Effector memory CD4-positive, alpha-beta T cell (primary cell): Measurements from ENCODE around the gene D2HGDH.
A peak's percentile ranks its signal among the peaks of the same experiment; 100 is the strongest.
"Not testable (repeated sequence)": the region's sequence is repeated elsewhere in the genome, so short reads cannot be mapped to it uniquely, and the experiment has no call there.

Experiments used
- DNase-seq, 3 donors: peaks; one replicate each; pipeline ENCODE4 v3.0.0-alpha.2; 2020
- H3K27ac ChIP-seq: 2 replicates; pipeline ENCODE4 v1.7.0; 2013; ENCODE audit warnings: mild to moderate bottlenecking, low read length, moderate library complexity; ENCODE audit not compliant: insufficient read depth, poor library complexity, severe bottlenecking
- H3K27me3 ChIP-seq: replicated peaks from 2 replicates; pipeline ENCODE4 v1.7.0; 2013; ENCODE audit warnings: mild to moderate bottlenecking, low read length; ENCODE audit not compliant: insufficient read depth, control insufficient read depth, poor library complexity, severe bottlenecking
- H3K36me3 ChIP-seq: 2 replicates; pipeline ENCODE4 v1.7.0; 2013; ENCODE audit warnings: mild to moderate bottlenecking, low read length, moderate library complexity; ENCODE audit not compliant: control insufficient read depth, insufficient read depth
- H3K4me1 ChIP-seq: 2 replicates; pipeline ENCODE4 v1.7.0; 2013; ENCODE audit warnings: low read length, mild to moderate bottlenecking; ENCODE audit not compliant: control insufficient read depth, insufficient read depth, poor library complexity, severe bottlenecking
- H3K4me3 ChIP-seq: 2 replicates; pipeline ENCODE4 v1.7.0; 2013; ENCODE audit warnings: low read length, low read depth, mild to moderate bottlenecking; ENCODE audit not compliant: insufficient read depth, poor library complexity, severe bottlenecking
- H3K9me3 ChIP-seq: 2 replicates; pipeline ENCODE4 v1.7.0; 2013; ENCODE audit warnings: mild to moderate bottlenecking, low read length, moderate library complexity; ENCODE audit not compliant: control insufficient read depth

D2HGDH gene

GRCh38 chr2:241734208-241734466 lies 293 bp upstream of the D2HGDH start:
- Histone ChIP-seq H3K4me1 (peaks cover 6% of the 10 kb centered on the region), H3K9me3 (no peaks in the 10 kb centered on the region), H3K4me3 (peak overlapping the region; percentile 85), H3K27me3 (no peaks in the 10 kb centered on the region), H3K27ac (peak overlapping the region; percentile 60), H3K36me3 (no peaks in the 10 kb centered on the region)
- no peak for DNase-seq

GRCh38 chr2:241736111-241736510 lies 1.7 kb downstream of the D2HGDH start:
- Histone ChIP-seq H3K27ac (no peak overlapping the region), H3K9me3 (no peaks in the 10 kb centered on the region), H3K4me1 (peaks cover 20% of the 10 kb centered on the region), H3K4me3 (no peak overlapping the region), H3K27me3 (no peaks in the 10 kb centered on the region), H3K36me3 (no peaks in the 10 kb centered on the region)
- DNase-seq, result no peak

- H3K27me3 ChIP-seq, result no peaks in the 10 kb centered on the region
- H3K27ac ChIP-seq, result no peak overlapping the region
- H3K4me1 ChIP-seq, result peaks cover 31% of the 10 kb centered on the region
- no peak overlapping the region for H3K4me3 ChIP-seq
- H3K36me3 ChIP-seq, result peaks cover 5% of the 10 kb centered on the region
- no peaks in the 10 kb centered on the region for H3K9me3 ChIP-seq
- no peak for DNase-seq
Measured at GRCh38 chr2:241738040-241738686, 3.7 kb downstream of the D2HGDH start.

- DNase-seq, result no peak
- Histone ChIP-seq H3K4me1 (peaks cover 31% of the 10 kb centered on the region), H3K27ac (no peak overlapping the region), H3K36me3 (peaks cover 14% of the 10 kb centered on the region), H3K27me3 (no peaks in the 10 kb centered on the region), H3K9me3 (no peaks in the 10 kb centered on the region), H3K4me3 (no peak overlapping the region)
Measured at GRCh38 chr2:241739177-241739576, 4.7 kb downstream of the D2HGDH start.

GRCh38 chr2:241739651-241740050 lies 5.2 kb downstream of the D2HGDH start:
- DNase-seq, result peak in 1 of 3 donors; percentile 16
- Histone ChIP-seq H3K27ac (no peak overlapping the region), H3K9me3 (no peaks in the 10 kb centered on the region), H3K27me3 (no peaks in the 10 kb centered on the region), H3K4me3 (no peak overlapping the region), H3K4me1 (peaks cover 31% of the 10 kb centered on the region), H3K36me3 (peaks cover 19% of the 10 kb centered on the region)

- Histone ChIP-seq H3K36me3 (peaks cover 30% of the 10 kb centered on the region), H3K27me3 (no peaks in the 10 kb centered on the region), H3K27ac (no peak overlapping the region), H3K4me3 (no peak overlapping the region), H3K4me1 (peaks cover 24% of the 10 kb centered on the region), H3K9me3 (no peaks in the 10 kb centered on the region)
- DNase-seq, result peak in 1 of 3 donors; percentile 39
Measured at GRCh38 chr2:241741016-241741415, 6.6 kb downstream of the D2HGDH start.

GRCh38 chr2:241742320-241742939 lies 8.0 kb downstream of the D2HGDH start:
- Histone ChIP-seq H3K4me1 (peaks cover 24% of the 10 kb centered on the region), H3K4me3 (no peak overlapping the region), H3K27ac (no peak overlapping the region), H3K27me3 (no peaks in the 10 kb centered on the region), H3K36me3 (peaks cover 32% of the 10 kb centered on the region), H3K9me3 (no peaks in the 10 kb centered on the region)
- no peak for DNase-seq

GRCh38 chr2:241743008-241743407 lies 8.6 kb downstream of the D2HGDH start:
- H3K36me3 ChIP-seq, result peaks cover 32% of the 10 kb centered on the region

GRCh38 chr2:241743620-241744019 lies 9.2 kb downstream of the D2HGDH start:
- Histone ChIP-seq H3K9me3 (no peaks in the 10 kb centered on the region), H3K27me3 (no peaks in the 10 kb centered on the region), H3K27ac (no peak overlapping the region), H3K4me3 (no peak overlapping the region), H3K4me1 (peaks cover 24% of the 10 kb centered on the region), H3K36me3 (peaks cover 34% of the 10 kb centered on the region)
- DNase-seq, result no peak

More at GRCh38 chr2:241743008-241743407, 8.6 kb downstream of the D2HGDH start:
- H3K27ac ChIP-seq, DNase-seq, H3K9me3 ChIP-seq, H3K27me3 ChIP-seq, H3K4me3 ChIP-seq: not testable (repeated sequence)
- H3K4me1 ChIP-seq, result peaks cover 24% of the 10 kb centered on the region

- Histone ChIP-seq H3K27me3 (no peaks in the 10 kb centered on the region), H3K9me3 (no peaks in the 10 kb centered on the region), H3K4me1 (peaks cover 24% of the 10 kb centered on the region), H3K4me3 (no peak overlapping the region), H3K36me3 (peaks cover 39% of the 10 kb centered on the region), H3K27ac (no peak overlapping the region)
- no peak for DNase-seq
Measured at GRCh38 chr2:241744028-241744754, 9.8 kb downstream of the D2HGDH start.
